Endothelial cell of umbilical vein (primary cell): Measurements from ENCODE around the gene CALML5. TPM values are rescaled to one million over a fixed set of nuclear protein-coding genes. Genes with fewer than 3 reads are reported as not detected.

ENCODE experiments used
- BruUV-seq: library from RNA; stranded (reverse); fragments of 400-500 nt; replicated peaks from 2 replicates; lab custom pipeline; 2021; lab: Mats Ljungman, UMichigan
- CTCF ChIA-PET: fragments of 300-600, 350-600 bp; sonication (Branson Sonifier 250); formaldehyde crosslinking; loops from one replicate; lab custom pipeline; 2021; ENCODE audit warnings: antibody characterized with exemption, inconsistent platforms; lab: Charles Lee
- POLR2A ChIA-PET: fragments of 300-600, 350-600 bp; sonication (Branson Sonifier 250); formaldehyde crosslinking; loops from one replicate; lab custom pipeline; 2021; ENCODE audit warnings: antibody characterized with exemption, inconsistent platforms; lab: Charles Lee
- DNase-seq: peaks from one replicate; pipeline ENCODE4 v3.0.0-alpha.2; 2011; ENCODE audit warnings: low read depth, low spot score
- FAIRE-seq: peaks from 2 replicates; lab custom pipeline; 2011; peaks lifted over from hg19 to GRCh38; lab: Jason Lieb, UNC
- H2AFZ ChIP-seq: 2 replicates; pipeline ENCODE4 v1.6.0; 2012; ENCODE audit warnings: low read depth, low read length, control low read depth, inconsistent platforms
- H3K27ac ChIP-seq: 2 replicates; pipeline ENCODE4 v1.5.1; 2011; ENCODE audit warnings: low read depth, mild to moderate bottlenecking, control low read depth, low read length, moderate library complexity; ENCODE audit not compliant: insufficient read depth
- H3K27me3 ChIP-seq, 2 experiments: 2 replicates each; pipeline versions ENCODE4 v1.6.0 to v1.6.1; 2011; ENCODE audit warnings: low read length in 2 of 2, mixed read lengths in 1 of 2; ENCODE audit not compliant: control insufficient read depth in 2 of 2, insufficient read depth in 2 of 2
- H3K36me3 ChIP-seq, 2 experiments: 2 replicates in 1 of 2; 3 replicates in 1 of 2; pipeline ENCODE4 v1.5.1; 2011; ENCODE audit warnings: low read length in 2 of 2, mild to moderate bottlenecking in 1 of 2, moderate library complexity in 1 of 2; ENCODE audit not compliant: control insufficient read depth in 2 of 2, insufficient read depth in 2 of 2; ENCODE audit errors: extremely low read depth in 1 of 2
- H3K4me1 ChIP-seq: 3 replicates; pipeline ENCODE4 v1.5.1; 2011; ENCODE audit warnings: mild to moderate bottlenecking, low read length; ENCODE audit not compliant: control insufficient read depth, insufficient read depth; ENCODE audit errors: extremely low read depth
- H3K4me2 ChIP-seq: 2 replicates; pipeline ENCODE4 v1.6.1; 2011; ENCODE audit warnings: low read length, control low read depth, mixed read lengths; ENCODE audit not compliant: insufficient read depth
- H3K4me3 ChIP-seq, 3 experiments: fragments of 200-600 bp in 1 of 3; sonication (generic), shearing (Covaris generic) in 1 of 3; replicated peaks in 1 of 3; 2 replicates each; pipeline ENCODE4 v1.5.1; 2011 to 2016; ENCODE audit warnings: control low read depth in 3 of 3, low read length in 3 of 3, mild to moderate bottlenecking in 2 of 3, inconsistent platforms in 1 of 3, low read depth in 1 of 3, moderate library complexity in 1 of 3; ENCODE audit not compliant: insufficient read depth in 1 of 3
- H3K79me2 ChIP-seq: 2 replicates; pipeline ENCODE4 v1.6.0; 2012; ENCODE audit warnings: low read length, inconsistent platforms; ENCODE audit not compliant: control insufficient read depth, insufficient read depth
- H3K9ac ChIP-seq: replicated peaks from 2 replicates; pipeline ENCODE3; 2011; ENCODE audit warnings: low read length, control low read depth; ENCODE audit not compliant: insufficient read depth; ENCODE audit errors: extremely low read depth
- H3K9me1 ChIP-seq: replicated peaks from 3 replicates; pipeline ENCODE4 v1.6.0; 2011; ENCODE audit warnings: mild to moderate bottlenecking, low read length; ENCODE audit not compliant: control insufficient read depth, insufficient read depth; ENCODE audit errors: extremely low read depth
- H3K9me3 ChIP-seq: replicated peaks from 2 replicates; pipeline ENCODE4 v1.5.1; 2012; ENCODE audit warnings: low read length, inconsistent platforms; ENCODE audit not compliant: control insufficient read depth, insufficient read depth
- H4K20me1 ChIP-seq: replicated peaks from 2 replicates; pipeline ENCODE3; 2011; ENCODE audit warnings: mild to moderate bottlenecking, low read length; ENCODE audit not compliant: control insufficient read depth, insufficient read depth; ENCODE audit errors: extremely low read depth
- FOS ChIP-seq: IDR thresholded peaks from 2 replicates; pipeline ENCODE4 v1.6.1; 2011; ENCODE audit warnings: mild to moderate bottlenecking, low read length, moderate library complexity, borderline replicate concordance; ENCODE audit not compliant: insufficient read depth
- GATA2 ChIP-seq: IDR thresholded peaks from 2 replicates; pipeline ENCODE4 v1.7.0; 2011; ENCODE audit warnings: low read depth, mild to moderate bottlenecking, moderate library complexity, mixed read lengths, low read length; ENCODE audit not compliant: insufficient read length, insufficient read depth
- MAX ChIP-seq: IDR thresholded peaks from 2 replicates; pipeline ENCODE4 v1.6.1; 2011; ENCODE audit not compliant: insufficient read depth, insufficient read length
- POLR2A ChIP-seq: IDR thresholded peaks from 2 replicates; pipeline ENCODE4 v1.6.1; 2012; ENCODE audit warnings: low read depth, mild to moderate bottlenecking, control low read depth, low read length
- POLR2AphosphoS5 ChIP-seq: IDR thresholded peaks from 2 replicates; pipeline ENCODE4 v1.6.1; 2012; ENCODE audit warnings: low read depth, mild to moderate bottlenecking, control low read depth, low read length, moderate library complexity; ENCODE audit not compliant: insufficient read depth
- dilution Hi-C: fragments of 300-500 bp; cut with MboI; formaldehyde crosslinking; loops from one replicate; pipeline ENCODE4 v1.15.0; 2019; ENCODE audit warnings: low sequenced_read_pairs; ENCODE audit not compliant: extremely low pct_ligation_motif_present
- intact Hi-C: fragments of 100-400 bp; cut with micrococcal nuclease; formaldehyde crosslinking; loops from one replicate; pipeline ENCODE4 v1.10.0; 2022
- polyA plus RNA-seq, 4 experiments: library from polyadenylated mRNA; depleted of rRNA in 3 of 4; stranded (reverse) in 3 of 4; unstranded in 1 of 4; fragments of >200 nt; gene quantifications; 2 replicates each; pipeline versions ENCODE4 v1.2.1 to v1.2.3, GENCODE V29; 2011 to 2012; ENCODE audit warnings: missing spikeins in 1 of 4
- total RNA-seq: library from RNA; stranded (reverse); gene quantifications from 2 replicates; pipeline ENCODE4 v1.2.3, GENCODE V29; 2021

CALML5 gene
- total and polyA plus RNA-seq, 2 donors (not counting 3 experiments of a cell fraction or from before 2014, with no cell fraction given), result not detected

GRCh38 chr10:5491477-5491876 lies 7.9 kb downstream of the CALML5 start:
- no peaks in the 10 kb centered on the region for H3K9me1 ChIP-seq
- no peaks in the 10 kb centered on the region for H4K20me1 ChIP-seq
- dilution Hi-C loops (no loop called here), intact Hi-C loops (no loop called here)
- H3K9ac ChIP-seq, result no peak overlapping the region
- no peaks in the 10 kb centered on the region for H3K9me3 ChIP-seq
- CTCF ChIA-PET, result no interaction called here
- no TSS peak for BruUV-seq
- H2AFZ ChIP-seq, result no peak overlapping the region
- no peaks in the 10 kb centered on the region for H3K79me2 ChIP-seq
- no peak overlapping the region for H3K4me2 ChIP-seq
- no peaks in the 10 kb centered on the region for H3K27me3 ChIP-seq
- no peak overlapping the region for H3K27ac ChIP-seq
- FAIRE-seq (no peak), DNase-seq (no peak)
- POLR2A ChIA-PET, result no interaction called here
- H3K4me1 ChIP-seq, result no peaks in the 10 kb centered on the region
- H3K36me3 ChIP-seq, result no peaks in the 10 kb centered on the region
- no peak for TF ChIP-seq POLR2AphosphoS5
- TF ChIP-seq FOS, result no peak
- H3K4me3 ChIP-seq, result no peak overlapping the region

DNA sequence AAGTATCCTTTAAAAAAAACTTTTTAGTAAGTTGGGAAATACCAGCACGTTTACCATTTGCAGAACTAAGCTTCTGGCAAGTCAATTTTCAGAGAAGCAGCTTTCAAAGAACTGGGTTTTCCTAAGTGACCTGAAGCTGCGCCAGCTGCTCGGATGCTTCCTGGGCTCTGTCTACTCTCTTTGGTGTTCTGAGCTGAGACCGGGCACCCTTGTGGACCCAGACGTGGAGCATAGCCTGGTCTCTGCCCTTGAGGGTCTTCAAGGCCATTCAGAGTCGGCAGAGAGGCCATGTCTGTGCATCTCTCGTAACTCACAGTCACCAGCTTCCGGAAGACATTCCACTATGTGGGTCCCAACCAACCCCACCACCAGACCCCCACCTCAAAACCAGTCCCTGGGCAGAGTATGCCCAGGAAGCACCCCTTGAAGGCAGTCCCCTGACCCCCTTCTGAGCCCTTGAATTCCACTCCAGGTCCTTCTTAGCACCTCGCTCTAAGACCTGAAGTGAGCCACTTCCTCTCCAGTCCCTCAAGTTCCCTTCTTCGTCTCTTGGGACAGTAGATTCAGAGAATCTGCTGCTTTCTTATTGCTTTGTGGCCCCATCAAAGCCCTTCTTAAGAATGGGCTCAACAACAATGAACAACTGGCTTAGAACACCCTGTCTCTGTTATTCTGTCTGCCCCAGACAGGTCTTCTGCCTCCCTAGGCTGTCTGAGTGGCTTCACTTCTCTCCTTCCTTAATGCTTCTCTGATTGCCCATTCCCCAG lies 8.5 kb downstream of the CALML5 start:
- no peaks in the 10 kb centered on the region for H3K4me1 ChIP-seq
- no peaks in the 10 kb centered on the region for H3K79me2 ChIP-seq
- ChIA-PET CTCF (no interaction called here), POLR2A (no interaction called here)
- no peaks in the 10 kb centered on the region for H3K27me3 ChIP-seq
- H3K27ac ChIP-seq, result no peak overlapping the region
- H2AFZ ChIP-seq, result no peak overlapping the region
- no peak overlapping the region for H3K4me3 ChIP-seq
- H3K9me1 ChIP-seq, result no peaks in the 10 kb centered on the region
- intact Hi-C loops, result no loop called here
- H3K36me3 ChIP-seq, result no peaks in the 10 kb centered on the region
- H4K20me1 ChIP-seq, result no peaks in the 10 kb centered on the region
- FAIRE-seq (no peak), DNase-seq (no peak)
- dilution Hi-C loops, result no loop called here
- no peak overlapping the region for H3K9ac ChIP-seq
- no peak for TF ChIP-seq POLR2A
- TF ChIP-seq MAX, result no peak
- no peak for TF ChIP-seq GATA2
- no peak for TF ChIP-seq POLR2AphosphoS5
- H3K9me3 ChIP-seq, result no peaks in the 10 kb centered on the region
- BruUV-seq, result no TSS peak
- no peak overlapping the region for H3K4me2 ChIP-seq
